ENCODE measurements around the gene PCMTD2.
"Not testable (repeated sequence)": the region's sequence is repeated elsewhere in the genome, so short reads cannot be mapped to it uniquely, and the experiment has no call there.

PCMTD2 gene

GRCh38 chr20:64258071-64258823 is 2.7 kb downstream of the PCMTD2 start:
- peak; percentile 91 for DNase-seq

DNA sequence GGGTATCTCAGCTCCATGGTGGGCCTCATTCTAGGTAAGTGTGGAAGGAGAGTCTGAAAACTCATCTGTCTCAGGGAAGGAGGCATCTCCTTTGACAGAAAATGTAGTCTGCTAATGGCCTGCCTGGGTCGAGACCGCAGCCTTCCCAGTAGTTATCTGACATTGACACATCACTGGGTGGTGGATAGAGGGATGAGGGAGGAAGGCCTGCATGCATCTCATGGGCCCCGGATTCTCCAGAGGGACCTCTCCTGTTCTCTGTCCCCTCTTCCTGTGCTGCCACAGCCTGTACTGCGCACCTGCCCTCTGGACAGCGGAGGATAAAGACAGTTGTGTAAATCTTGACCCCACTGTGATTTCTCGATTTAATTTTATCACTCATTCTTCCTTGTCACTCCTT is 4.7 kb downstream of the PCMTD2 start:
- DNase-seq: no peak

DNA sequence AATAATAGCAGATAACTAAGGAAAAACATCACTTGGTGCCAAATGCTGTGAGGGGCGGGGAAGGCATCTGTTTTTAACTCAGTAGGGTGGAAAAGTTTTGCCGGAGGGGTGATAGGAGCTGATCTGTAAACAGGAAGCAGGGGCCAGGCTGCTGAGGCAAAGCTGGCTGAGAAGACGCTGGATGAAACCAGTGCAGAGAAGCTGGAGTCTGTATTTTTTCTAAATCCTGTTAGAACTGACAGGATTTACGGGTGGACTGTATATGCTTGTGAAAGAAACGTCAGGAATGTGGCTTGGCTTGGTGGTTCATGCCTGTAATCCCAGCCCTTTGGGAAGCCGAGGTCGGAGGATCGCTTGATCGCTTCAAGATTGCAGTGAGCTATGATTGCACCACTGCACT is 5.6 kb downstream of the PCMTD2 start:
- peak; percentile 90 for DNase-seq

- DNase-seq: no peak
These were observed 8.5 kb downstream of the PCMTD2 start for GRCh38 chr20:64264091-64264490.

- no peak for DNase-seq
These were observed 9.7 kb downstream of the PCMTD2 start for GRCh38 chr20:64265201-64265600.

- no peak for DNase-seq
These were observed 11.4 kb downstream of the PCMTD2 start for GRCh38 chr20:64266988-64267387.

DNA sequence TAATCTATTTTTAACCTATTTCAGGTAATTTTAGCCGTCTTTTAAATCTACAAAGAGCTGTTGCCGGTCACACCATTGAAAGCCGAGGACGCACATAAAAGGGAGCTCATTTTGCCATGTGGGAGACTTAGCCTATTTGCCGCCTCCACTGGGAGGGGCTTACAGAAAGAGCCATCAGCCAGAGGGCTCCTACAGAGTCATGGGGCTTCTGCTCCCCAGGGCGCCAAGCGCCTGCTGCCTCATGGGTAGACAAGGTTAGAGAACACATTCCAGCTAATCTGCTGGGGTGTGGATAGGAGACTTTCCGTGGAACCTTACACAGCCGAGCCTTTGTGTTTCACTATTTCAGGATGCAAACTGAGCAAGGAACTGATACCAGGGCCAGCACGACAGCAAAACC is 12.6 kb downstream of the PCMTD2 start:
- DNase-seq: no peak

DNA sequence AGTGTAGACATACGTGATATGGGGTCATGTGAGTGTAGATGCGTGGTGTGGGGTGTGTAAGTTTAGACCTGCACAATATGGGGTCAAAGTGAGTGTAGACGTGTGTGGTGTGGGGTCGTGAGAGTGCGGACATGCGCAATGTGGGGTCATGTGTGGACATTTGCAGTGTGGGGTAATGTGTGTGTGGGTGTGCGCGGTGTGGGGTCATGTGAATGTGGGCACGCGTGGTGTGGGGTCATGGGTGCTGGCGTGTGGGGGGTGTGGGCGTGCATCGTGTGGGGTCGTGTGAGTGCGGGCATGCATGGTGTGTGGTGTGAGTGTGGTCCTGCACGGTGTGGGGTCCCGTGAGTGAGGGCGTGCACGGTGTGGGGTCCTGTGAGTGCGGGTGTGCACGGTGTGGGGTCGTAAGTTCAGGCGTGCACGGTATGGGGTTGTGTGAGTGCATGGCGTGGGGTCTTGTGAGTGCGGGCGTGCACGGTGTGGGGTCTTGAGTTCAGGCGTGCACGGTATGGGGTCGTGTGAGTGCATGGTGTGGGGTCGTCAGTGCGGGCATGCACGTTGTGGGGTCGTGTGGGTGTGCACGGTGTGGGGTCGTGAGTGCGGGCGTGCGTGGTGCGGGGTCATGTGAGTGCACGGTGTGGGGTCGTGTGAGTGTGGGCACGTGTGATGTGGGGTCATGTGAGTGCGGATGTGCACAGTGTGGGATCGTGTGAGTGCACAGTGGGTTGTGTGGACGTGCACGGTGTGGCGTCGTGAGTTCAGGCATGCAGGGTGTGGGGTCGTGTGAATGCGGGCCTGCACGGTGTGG is 14.3 kb downstream of the PCMTD2 start:
- no peak for DNase-seq

- no peak for DNase-seq
These were observed 16.1 kb downstream of the PCMTD2 start for GRCh38 chr20:64271636-64272035.

GRCh38 chr20:64273109-64273508 is 17.6 kb downstream of the PCMTD2 start:
- DNase-seq: no peak

DNA sequence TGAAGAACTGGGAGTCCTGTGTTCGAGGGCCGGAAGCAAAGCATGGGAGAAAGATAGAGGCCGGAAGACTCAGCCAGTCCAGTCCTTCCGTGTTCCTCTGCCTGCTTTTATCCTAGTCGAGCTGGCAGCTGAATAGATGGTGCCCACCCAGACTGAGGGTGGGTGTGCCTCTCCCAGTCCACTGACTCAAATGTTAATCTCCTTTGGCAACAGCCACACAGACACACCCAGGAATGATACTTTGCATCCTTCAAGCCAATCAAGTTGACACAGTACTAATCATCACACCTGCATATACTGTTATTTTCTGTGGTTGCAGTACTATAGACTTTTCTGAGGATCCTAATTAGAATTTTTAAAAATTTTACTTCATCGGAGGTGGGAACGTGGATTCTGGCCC is 21.3 kb downstream of the PCMTD2 start:
- DNase-seq: no peak

DNA sequence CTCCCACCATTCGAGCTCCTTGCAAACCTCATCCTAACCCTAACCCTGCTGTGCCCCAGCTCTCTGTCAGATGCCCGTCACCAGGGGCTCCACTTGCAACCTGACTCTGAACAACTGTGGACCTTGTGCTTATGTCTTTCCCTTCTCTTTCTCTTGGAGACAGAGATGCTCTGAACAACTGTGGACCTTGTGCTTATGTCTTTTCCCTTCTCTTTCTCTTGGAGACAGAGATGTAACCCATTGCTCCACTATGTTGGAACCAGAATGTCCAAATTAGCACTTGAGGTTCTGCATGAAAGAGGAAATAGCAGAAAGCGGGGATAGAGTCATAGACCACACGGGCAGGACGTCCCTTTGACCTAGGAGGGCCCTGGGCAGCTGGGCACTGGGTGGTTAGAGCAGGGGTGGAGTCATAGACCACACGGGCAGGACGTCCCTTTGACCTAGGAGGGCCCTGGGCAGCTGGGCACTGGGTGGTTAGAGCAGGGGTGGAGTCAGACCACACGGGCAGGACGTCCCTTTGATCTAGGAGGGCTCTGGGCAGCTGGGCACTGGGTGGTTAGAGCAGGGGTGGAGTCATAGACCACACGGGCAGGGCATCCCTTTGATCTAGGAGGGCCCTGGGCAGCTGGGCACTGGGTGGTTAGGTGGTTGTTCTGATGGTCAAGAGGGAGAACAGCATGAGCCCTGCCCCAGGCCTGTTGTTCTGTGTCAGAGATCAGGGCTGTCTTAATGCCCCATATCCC is 22.2 kb downstream of the PCMTD2 start:
- no peak for DNase-seq

DNA sequence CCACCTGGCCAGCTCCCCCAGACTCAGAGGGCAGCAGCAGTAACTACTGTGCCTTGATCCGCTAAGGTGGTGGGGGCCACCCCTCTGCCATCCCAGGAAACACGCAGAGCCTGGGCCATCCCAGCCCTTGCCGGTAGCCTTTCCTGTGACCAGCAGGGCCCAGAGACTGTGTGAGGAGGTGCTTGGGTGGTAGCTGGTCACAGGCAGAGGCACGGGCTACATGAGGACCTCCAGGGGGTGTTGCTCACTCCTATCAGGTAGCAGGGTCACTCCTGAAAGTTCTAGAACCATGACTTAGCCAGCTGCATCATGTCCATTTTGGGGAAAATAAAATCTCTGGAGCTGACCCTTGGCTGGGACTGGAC is 22.8 kb downstream of the PCMTD2 start:
- no peak for DNase-seq

DNA sequence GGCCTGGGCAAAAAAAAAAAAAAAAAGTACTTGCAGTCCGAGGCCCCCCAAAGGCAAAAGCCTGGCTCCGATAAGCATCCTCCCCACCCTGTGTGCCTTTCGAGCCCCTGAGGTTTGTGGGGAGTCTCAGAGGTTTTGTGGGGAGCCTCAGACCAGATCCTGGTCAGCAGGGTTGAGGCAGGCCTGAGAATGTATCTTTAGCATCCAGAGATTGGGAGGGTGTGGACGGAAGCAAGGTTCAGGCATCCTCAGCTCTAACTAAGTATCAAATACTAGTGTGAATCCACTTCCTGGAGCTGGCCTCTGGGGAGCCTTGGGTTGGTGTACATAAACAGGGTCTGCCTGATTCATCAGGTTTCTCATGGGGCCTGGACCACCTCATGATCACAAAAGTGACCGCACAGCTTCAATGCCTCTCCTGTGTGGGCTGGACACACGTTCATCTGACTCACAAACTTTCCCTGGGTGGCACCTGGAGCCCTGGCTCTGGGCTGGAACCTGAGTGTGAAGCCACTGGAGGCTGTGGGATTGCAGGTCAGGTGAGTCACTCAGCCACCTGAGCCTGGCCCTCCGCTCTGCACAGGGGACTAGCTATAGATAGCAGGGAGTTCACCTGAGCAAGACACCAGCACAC is 24.4 kb downstream of the PCMTD2 start:
- no peak for DNase-seq

DNA sequence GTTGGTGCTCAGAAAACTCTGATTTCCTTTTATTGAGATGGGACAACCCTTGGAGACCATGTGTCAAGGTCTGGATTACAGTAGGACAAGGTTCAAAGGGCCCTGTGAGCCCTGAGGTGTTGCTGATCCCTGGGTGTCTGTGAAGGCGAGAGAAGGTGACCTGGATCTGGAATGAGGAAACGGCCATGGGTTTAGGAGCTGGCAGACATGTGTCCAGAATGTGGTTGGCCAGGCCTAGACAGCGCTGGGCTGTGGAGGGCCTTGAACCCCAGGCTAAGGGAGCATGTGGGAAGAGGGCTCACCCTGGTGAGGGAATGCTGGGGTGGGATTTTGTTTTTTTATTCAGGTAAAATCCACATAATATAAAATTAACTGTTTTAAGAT is 24.9 kb downstream of the PCMTD2 start:
- no peak for DNase-seq

GRCh38 chr20:64283646-64284045 is 28.1 kb downstream of the PCMTD2 start:
- no peak for DNase-seq

DNA sequence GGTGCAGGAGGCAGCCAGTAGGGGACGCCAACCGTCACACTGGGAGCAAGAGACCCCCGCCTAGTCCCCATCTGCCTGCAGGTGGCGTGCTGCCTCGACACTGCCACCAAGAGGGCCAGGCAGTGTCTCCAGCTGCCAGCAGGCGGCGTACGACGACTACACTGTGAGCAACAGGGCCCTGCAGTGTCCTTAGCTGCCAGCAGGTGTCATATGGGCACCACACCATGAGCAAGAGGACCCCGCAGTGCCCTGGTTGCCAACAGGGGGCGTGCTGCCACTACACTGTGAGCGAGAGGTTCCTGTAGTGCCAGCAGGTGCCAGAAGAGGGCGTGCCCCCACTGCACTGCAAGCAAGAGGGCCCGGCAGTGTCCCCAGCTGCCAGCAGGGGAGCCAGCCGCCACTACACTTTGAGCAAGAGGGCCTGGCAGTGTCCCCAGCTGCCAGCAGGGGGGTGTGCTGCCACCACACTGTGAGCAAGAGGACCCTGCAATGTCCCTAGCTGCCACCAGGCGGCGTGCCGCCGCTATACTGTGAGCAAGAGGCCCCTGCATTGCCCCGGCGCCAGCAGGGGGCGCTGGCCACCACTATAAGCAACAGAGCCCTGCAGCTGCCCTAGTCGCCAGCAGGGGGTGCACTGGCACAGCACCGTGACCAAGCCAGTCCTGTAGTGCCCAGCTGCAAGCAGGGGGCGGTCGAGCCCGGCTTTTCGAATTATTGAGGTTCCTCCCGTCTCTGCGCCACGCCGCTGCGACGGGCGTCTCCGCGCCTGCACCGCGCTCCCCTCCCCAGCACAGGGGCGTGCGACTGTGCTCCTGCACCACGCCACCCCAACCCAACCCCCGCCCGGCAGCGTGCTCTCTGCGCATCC is 30.3 kb downstream of the PCMTD2 start:
- DNase-seq: peak; percentile 89

DNA sequence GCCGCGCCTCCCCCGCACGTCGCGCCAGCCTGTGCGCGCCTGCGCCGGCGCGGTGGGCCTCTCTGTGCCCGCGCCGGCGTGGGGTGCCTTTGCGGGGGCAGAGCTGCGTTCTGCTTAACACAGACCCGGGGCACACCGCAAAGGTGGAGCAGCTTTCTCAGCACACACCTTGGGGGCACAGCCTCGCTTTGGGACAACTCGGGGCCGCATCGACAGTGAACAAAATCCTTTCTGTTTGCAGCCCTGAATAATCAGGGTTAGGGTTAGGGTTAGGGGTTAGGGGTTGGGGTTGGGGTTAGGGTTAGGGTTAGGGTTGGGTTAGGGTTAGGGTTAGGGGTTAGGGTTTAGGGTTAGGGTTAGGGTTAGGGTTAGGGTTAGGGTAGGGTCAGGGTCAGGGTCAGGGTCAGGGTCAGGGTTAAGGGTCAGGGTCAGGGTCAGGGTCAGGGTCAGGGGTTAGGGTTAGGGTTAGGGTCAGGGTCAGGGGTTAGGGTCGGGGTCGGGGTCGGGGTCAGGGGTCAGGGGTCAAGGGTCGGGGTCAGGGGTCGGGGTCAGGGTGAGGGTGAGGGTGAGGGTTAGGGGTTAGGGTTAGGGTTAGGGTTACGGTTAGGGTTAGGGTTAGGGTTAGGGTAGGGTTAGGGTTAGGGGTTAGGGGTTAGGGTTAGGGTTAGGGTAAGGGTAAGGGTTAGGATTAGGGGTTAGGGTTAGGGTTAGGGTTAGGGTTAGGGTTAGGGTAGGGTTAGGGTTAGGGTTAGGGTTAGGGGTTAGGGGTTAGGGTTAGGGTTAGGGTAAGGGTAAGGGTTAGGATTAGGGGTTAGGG is 31.1 kb downstream of the PCMTD2 start:
- DNase-seq: not testable (repeated sequence)

DNA sequence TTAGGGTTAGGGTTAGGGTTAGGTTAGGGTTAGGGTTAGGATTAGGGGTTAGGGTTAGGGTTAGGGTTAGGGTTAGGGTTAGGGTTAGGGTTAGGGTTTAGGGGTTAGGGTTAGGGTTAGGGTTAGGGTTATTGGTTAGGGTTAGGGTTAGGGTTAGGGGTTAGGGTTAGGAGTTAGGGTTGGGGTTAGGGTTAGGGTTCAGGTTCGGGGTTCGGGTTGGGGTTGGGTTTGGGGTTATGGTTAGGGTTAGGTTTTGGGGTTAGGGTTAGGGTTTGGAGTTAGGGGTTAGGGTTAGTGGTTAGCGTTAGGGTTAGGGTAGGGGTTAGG is 31.7 kb downstream of the PCMTD2 start:
- DNase-seq: not testable (repeated sequence)

- DNase-seq: not testable (repeated sequence)
These were observed 36.6 kb downstream of the PCMTD2 start for GRCh38 chr20:64292167-64292566.

- DNase-seq: not testable (repeated sequence)
These were observed 47.5 kb downstream of the PCMTD2 start for GRCh38 chr20:64303086-64303485.
